ENCODE measurements around the gene ARID4B. TPM values are rescaled to one million over a fixed set of nuclear protein-coding genes. Genes with fewer than 3 reads are reported as not detected.

The ARID4B gene
- total and polyA plus RNA-seq, 2 of the 13 experiments (the other 11 are each of a cell fraction or from before 2014, with no cell fraction given): 9.7 to 24.6 TPM

GRCh38 chr1:235130766-235131270 lies 197.2 kb downstream of the ARID4B start (continued):
- no peak for TF ChIP-seq ZNF883 (CRISPR knock-in tag; IDR thresholded peaks at IDR 0.05; ENCODE audit: not compliant biosample characterization)
- 0 out of 2 replicates have a peak, but pooled peaks have one; percentile 21 for TF ChIP-seq NCOA2 (CRISPR knock-in tag; IDR thresholded peaks at IDR 0.05)
- no peak for TF ChIP-seq ZBTB20 (CRISPR knock-in tag; IDR thresholded peaks at IDR 0.05; ENCODE audit: borderline replicate concordance, low read depth)
- peak; percentile 82 for TF ChIP-seq ZNF770 (CRISPR knock-in tag; IDR thresholded peaks at IDR 0.05)
- no peak for TF ChIP-seq RELA (CRISPR knock-in tag; IDR thresholded peaks at IDR 0.05)
- TF ChIP-seq ZNF44 (CRISPR knock-in tag; IDR thresholded peaks at IDR 0.05): no peak
- no peak for TF ChIP-seq ZNF713 (CRISPR knock-in tag; IDR thresholded peaks at IDR 0.05)
- TF ChIP-seq MTF2 (CRISPR knock-in tag; IDR thresholded peaks at IDR 0.05; ENCODE audit: borderline replicate concordance): no peak
- peak; percentile 16; the same call in 1 of the 2 replicates for TF ChIP-seq HNF4A (CRISPR knock-in tag; IDR thresholded peaks at IDR 0.05)
- no peak for TF ChIP-seq RERE (CRISPR knock-in tag; IDR thresholded peaks at IDR 0.05; ENCODE audit: low read depth)
- no peak for TF ChIP-seq ZFY (CRISPR knock-in tag; IDR thresholded peaks at IDR 0.05)
- TF ChIP-seq CREM (IDR thresholded peaks at IDR 0.05): no peak
- TF ChIP-seq CREM (CRISPR knock-in tag; IDR thresholded peaks at IDR 0.05): no peak
- TF ChIP-seq, protein P1, sequence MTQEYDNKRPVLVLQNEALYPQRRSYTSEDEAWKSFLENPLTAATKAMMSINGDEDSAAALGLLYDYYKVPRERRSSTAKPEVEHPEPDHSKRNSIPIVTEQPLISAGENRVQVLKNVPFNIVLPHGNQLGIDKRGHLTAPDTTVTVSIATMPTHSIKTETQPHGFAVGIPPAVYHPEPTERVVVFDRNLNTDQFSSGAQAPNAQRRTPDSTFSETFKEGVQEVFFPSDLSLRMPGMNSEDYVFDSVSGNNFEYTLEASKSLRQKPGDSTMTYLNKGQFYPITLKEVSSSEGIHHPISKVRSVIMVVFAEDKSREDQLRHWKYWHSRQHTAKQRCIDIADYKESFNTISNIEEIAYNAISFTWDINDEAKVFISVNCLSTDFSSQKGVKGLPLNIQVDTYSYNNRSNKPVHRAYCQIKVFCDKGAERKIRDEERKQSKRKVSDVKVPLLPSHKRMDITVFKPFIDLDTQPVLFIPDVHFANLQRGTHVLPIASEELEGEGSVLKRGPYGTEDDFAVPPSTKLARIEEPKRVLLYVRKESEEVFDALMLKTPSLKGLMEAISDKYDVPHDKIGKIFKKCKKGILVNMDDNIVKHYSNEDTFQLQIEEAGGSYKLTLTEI (CRISPR knock-in tag; conservative IDR thresholded peaks at IDR 0.05): no peak
- TF ChIP-seq ISL2 (CRISPR knock-in tag; IDR thresholded peaks at IDR 0.05): no peak
- TF ChIP-seq SMARCE1 (IDR thresholded peaks at IDR 0.05; ENCODE audit: borderline replicate concordance): no peak
- TF ChIP-seq ZFP1 (CRISPR knock-in tag; IDR thresholded peaks at IDR 0.05): no peak
- no peak for TF ChIP-seq MBNL3 (CRISPR knock-in tag; conservative IDR thresholded peaks at IDR 0.05)
- peak; percentile 42; the same call in 1 of the 2 replicates for TF ChIP-seq FOSL2 (CRISPR knock-in tag; IDR thresholded peaks at IDR 0.05)
- TF ChIP-seq ISX (CRISPR knock-in tag; conservative IDR thresholded peaks at IDR 0.05): no peak
- TF ChIP-seq FOSL1 (CRISPR knock-in tag; IDR thresholded peaks at IDR 0.05; ENCODE audit: borderline replicate concordance): no peak
- no peak for TF ChIP-seq ZNF704 (CRISPR knock-in tag; IDR thresholded peaks at IDR 0.05; ENCODE audit: borderline replicate concordance)

Measured in HepG2 (cell line).